OCI-LY7 (cell line): ENCODE data around the gene MMP21.

Experiments
- EZH2phosphoT487 ChIP-seq: fragments of 200-600 bp; sonication (generic); IDR thresholded peaks from 2 replicates; pipeline ENCODE4 v1.6.1; 2018; ENCODE audit warnings: low read depth, borderline replicate concordance, mild to moderate bottlenecking, mixed run types, antibody characterized with exemption, low read length, moderate library complexity, mixed read lengths
- TF ChIP-seq, protein P1 (sequence below): fragments of 200-600 bp; sonication (generic); conservative IDR thresholded peaks from 2 replicates; pipeline ENCODE4 v1.5.1; 2014; ENCODE audit warnings: mild to moderate bottlenecking, antibody characterized with exemption, low read length, moderate library complexity, mixed read lengths

DNA sequence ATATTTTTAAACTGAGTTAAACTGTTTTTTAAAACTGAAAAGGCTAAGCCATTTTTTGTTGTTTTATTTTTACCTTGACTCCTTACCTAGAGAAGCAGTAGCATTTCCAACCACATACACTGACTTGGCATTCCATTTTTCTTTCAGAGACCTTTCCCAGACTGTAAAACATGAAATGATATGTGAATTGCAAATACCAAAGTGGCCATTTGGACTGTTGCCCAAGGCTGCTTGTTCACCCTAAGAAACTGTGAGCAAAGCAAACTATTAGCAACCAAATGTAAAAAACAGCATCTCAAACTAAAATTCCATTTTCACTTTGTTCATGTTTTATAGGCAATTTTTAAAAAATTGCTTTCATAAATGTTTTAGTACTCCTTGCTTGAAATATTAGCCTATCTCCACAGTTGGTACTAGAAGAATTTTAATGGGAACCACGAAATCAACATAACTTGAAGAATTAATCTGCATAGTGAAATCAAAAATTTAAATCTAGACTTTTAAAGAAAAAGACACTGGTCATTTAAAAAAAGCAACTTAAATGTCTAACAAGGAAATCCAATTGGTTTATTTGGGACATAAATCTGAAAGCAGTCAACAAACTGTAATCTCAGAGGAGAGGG, 36.6 kb upstream of the MMP21 start:
- TF ChIP-seq, protein P1, sequence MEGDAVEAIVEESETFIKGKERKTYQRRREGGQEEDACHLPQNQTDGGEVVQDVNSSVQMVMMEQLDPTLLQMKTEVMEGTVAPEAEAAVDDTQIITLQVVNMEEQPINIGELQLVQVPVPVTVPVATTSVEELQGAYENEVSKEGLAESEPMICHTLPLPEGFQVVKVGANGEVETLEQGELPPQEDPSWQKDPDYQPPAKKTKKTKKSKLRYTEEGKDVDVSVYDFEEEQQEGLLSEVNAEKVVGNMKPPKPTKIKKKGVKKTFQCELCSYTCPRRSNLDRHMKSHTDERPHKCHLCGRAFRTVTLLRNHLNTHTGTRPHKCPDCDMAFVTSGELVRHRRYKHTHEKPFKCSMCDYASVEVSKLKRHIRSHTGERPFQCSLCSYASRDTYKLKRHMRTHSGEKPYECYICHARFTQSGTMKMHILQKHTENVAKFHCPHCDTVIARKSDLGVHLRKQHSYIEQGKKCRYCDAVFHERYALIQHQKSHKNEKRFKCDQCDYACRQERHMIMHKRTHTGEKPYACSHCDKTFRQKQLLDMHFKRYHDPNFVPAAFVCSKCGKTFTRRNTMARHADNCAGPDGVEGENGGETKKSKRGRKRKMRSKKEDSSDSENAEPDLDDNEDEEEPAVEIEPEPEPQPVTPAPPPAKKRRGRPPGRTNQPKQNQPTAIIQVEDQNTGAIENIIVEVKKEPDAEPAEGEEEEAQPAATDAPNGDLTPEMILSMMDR: no peak
- no peak for TF ChIP-seq EZH2phosphoT487
